Trophoblast cell (in vitro differentiated cells and primary cell): Measurements from ENCODE around the gene SCGB1A1.

Experiments
- DNase-seq, 2 donors: peaks; one replicate each; pipeline ENCODE4 v3.0.0-alpha.2; 2016
- H2AFZ ChIP-seq: 2 replicates; pipeline ENCODE4 v1.6.1; 2013; ENCODE audit warnings: low read length, moderate library complexity, mild to moderate bottlenecking; ENCODE audit not compliant: insufficient read depth, poor library complexity
- H2AK5ac ChIP-seq: 2 replicates; pipeline ENCODE4 v1.6.1; 2013; ENCODE audit warnings: mild to moderate bottlenecking, low read length
- H2BK120ac ChIP-seq: 2 replicates; pipeline ENCODE4 v1.6.1; 2013; ENCODE audit warnings: low read length, mild to moderate bottlenecking, moderate library complexity; ENCODE audit not compliant: insufficient read depth, poor library complexity
- H2BK12ac ChIP-seq: 2 replicates; pipeline ENCODE4 v1.6.1; 2013; ENCODE audit warnings: mild to moderate bottlenecking, low read length, moderate library complexity
- H2BK5ac ChIP-seq: 2 replicates; pipeline ENCODE4 v1.6.1; 2013; ENCODE audit warnings: low read length, low read depth, moderate library complexity, mild to moderate bottlenecking; ENCODE audit not compliant: poor library complexity
- H3K14ac ChIP-seq: 2 replicates; pipeline ENCODE4 v1.6.1; 2013; ENCODE audit warnings: mild to moderate bottlenecking, low read length
- H3K18ac ChIP-seq: 2 replicates; pipeline ENCODE4 v1.6.1; 2013; ENCODE audit warnings: mild to moderate bottlenecking, low read length
- H3K23ac ChIP-seq: 2 replicates; pipeline ENCODE4 v1.6.1; 2013; ENCODE audit warnings: low read length
- H3K27ac ChIP-seq: 2 replicates; pipeline ENCODE4 v1.5.1; 2013; ENCODE audit warnings: low read depth, mild to moderate bottlenecking, inconsistent platforms, low read length, moderate library complexity
- H3K27me3 ChIP-seq: 2 replicates; pipeline ENCODE4 v1.6.1; 2013; ENCODE audit warnings: inconsistent platforms, mild to moderate bottlenecking, low read length, moderate library complexity; ENCODE audit not compliant: insufficient read depth
- H3K36me3 ChIP-seq, 2 experiments: 1 replicate in 1 of 2; 2 replicates in 1 of 2; pipeline ENCODE4 v1.6.1; 2013; ENCODE audit warnings: low read length in 2 of 2, mild to moderate bottlenecking in 2 of 2, moderate library complexity in 1 of 2; ENCODE audit not compliant: insufficient read depth in 2 of 2, control insufficient read depth in 1 of 2
- H3K4ac ChIP-seq: 2 replicates; pipeline ENCODE4 v1.6.1; 2013; ENCODE audit warnings: low read depth, mild to moderate bottlenecking, low read length, moderate library complexity
- H3K4me1 ChIP-seq, 2 experiments: 1 replicate in 1 of 2; 2 replicates in 1 of 2; pipeline ENCODE4 v1.6.1; 2013; ENCODE audit warnings: low read length in 2 of 2, mild to moderate bottlenecking in 2 of 2, moderate library complexity in 1 of 2; ENCODE audit not compliant: insufficient read depth in 2 of 2, control insufficient read depth in 1 of 2
- H3K4me2 ChIP-seq: 2 replicates; pipeline ENCODE4 v1.6.1; 2013; ENCODE audit warnings: inconsistent platforms, mild to moderate bottlenecking, low read length, moderate library complexity
- H3K4me3 ChIP-seq: 2 replicates; pipeline ENCODE4 v1.5.1; 2013; ENCODE audit warnings: mild to moderate bottlenecking, low read depth, low read length, inconsistent platforms
- H3K79me1 ChIP-seq: one replicate; pipeline ENCODE4 v1.6.1; 2013; ENCODE audit warnings: low read length
- H3K79me2 ChIP-seq: 2 replicates; pipeline ENCODE4 v1.6.1; 2013; ENCODE audit warnings: low read length, mild to moderate bottlenecking; ENCODE audit not compliant: control insufficient read depth, insufficient read depth, poor library complexity
- H3K9ac ChIP-seq: 2 replicates; pipeline ENCODE4 v1.6.1; 2013; ENCODE audit warnings: mild to moderate bottlenecking, low read length
- H3K9me3 ChIP-seq: 2 replicates; pipeline ENCODE4 v1.6.1; 2013; ENCODE audit warnings: low read depth, mild to moderate bottlenecking, control low read depth, inconsistent platforms, low read length; ENCODE audit not compliant: insufficient read depth
- H4K12ac ChIP-seq: 2 replicates; pipeline ENCODE4 v1.6.1; 2013; ENCODE audit warnings: low read depth, mild to moderate bottlenecking, low read length, moderate library complexity
- H4K8ac ChIP-seq: 2 replicates; pipeline ENCODE4 v1.6.1; 2013; ENCODE audit warnings: low read depth, mild to moderate bottlenecking, low read length, moderate library complexity
- H4K91ac ChIP-seq: one replicate; pipeline ENCODE4 v1.6.1; 2013; ENCODE audit warnings: low read depth, mild to moderate bottlenecking, low read length, moderate library complexity
- WGBS: extraction: QIAGEN DNeasy Blood & Tissue Kit; methylation state at CpG from one replicate; pipeline ENCODE4 v1.1.7; 2013; ENCODE audit warnings: missing lambda C conversion rate; ENCODE audit not compliant: insufficient read length, insufficient coverage; ENCODE audit errors: extremely low coverage; 5-methylcytosine and 5-hydroxymethylcytosine counted together

The SCGB1A1 gene

GRCh38 chr11:62464655-62465054 lies 45.8 kb downstream of the SCGB1A1 start:
- no peaks in the 10 kb centered on the region for H3K36me3 ChIP-seq
- H2BK5ac ChIP-seq: peak overlapping the region; percentile 35
- H2BK120ac ChIP-seq: no peak overlapping the region
- no peak overlapping the region for H3K14ac ChIP-seq
- no peaks in the 10 kb centered on the region for H3K9me3 ChIP-seq
- no peak overlapping the region for H4K12ac ChIP-seq
- H3K18ac ChIP-seq: peak overlapping the region; percentile 46
- peaks cover 4 to 13% of the 10 kb centered on the region in 2 experiments for H3K4me1 ChIP-seq
- H4K91ac ChIP-seq: peak overlapping the region; percentile 28
- no peak overlapping the region for H3K9ac ChIP-seq
- H3K4me2 ChIP-seq: no peak overlapping the region
- H3K4me3 ChIP-seq: no peak overlapping the region
- peaks cover 12% of the 10 kb centered on the region for H3K79me1 ChIP-seq
- H3K4ac ChIP-seq: no peak overlapping the region
- no peak overlapping the region for H3K23ac ChIP-seq
- no peak for DNase-seq
- no CpG with 5 or more reads among the region's 7 CpGs for WGBS
- no peaks in the 10 kb centered on the region for H3K27me3 ChIP-seq
- H2AFZ ChIP-seq: no peak overlapping the region
- H3K27ac ChIP-seq: no peak overlapping the region
- no peaks in the 10 kb centered on the region for H3K79me2 ChIP-seq
- H2AK5ac ChIP-seq: peak overlapping the region; percentile 72
- H4K8ac ChIP-seq: no peak overlapping the region
- H2BK12ac ChIP-seq: peak overlapping the region; percentile 77

DNA sequence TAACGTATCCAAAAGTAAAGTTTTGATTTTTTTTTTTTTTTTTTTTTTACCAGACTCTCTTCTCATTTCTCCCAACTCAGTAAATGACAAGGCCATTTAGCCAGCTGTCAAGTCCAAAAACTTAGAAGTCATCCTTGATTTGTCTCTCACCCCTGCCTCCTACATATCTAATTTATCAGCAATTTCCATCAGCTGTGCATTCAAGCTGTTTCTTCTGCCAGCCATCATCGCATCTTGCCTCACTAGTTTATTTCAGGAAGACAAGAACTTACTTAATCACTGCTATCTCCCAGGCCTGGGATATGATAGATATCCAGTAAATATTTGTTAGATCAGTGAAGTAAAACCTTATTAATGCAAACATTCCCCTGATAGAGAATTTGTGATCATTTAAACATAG lies 47.6 kb downstream of the SCGB1A1 start:
- H2BK120ac ChIP-seq: no peak overlapping the region

GRCh38 chr11:62468577-62468976 lies 49.7 kb downstream of the SCGB1A1 start:
- no CpG with 5 or more reads among the region's 2 CpGs for whole genome bisulfite sequencing
- no peak for DNase-seq

More for the DNA sequence above, 47.6 kb downstream of the SCGB1A1 start:
- Histone ChIP-seq H3K14ac (no peak overlapping the region), H3K23ac (no peak overlapping the region), H3K18ac (no peak overlapping the region), H3K4me1 (peaks cover 9 to 13% of the 10 kb centered on the region in 2 experiments), H3K36me3 (no peaks in the 10 kb centered on the region), H4K91ac (no peak overlapping the region), H2BK5ac (no peak overlapping the region), H3K4me3 (no peak overlapping the region), H3K79me2 (no peaks in the 10 kb centered on the region), H3K9me3 (no peaks in the 10 kb centered on the region), H3K27ac (no peak overlapping the region), H3K9ac (no peak overlapping the region), H2AK5ac (no peak overlapping the region), H3K79me1 (peaks cover 15% of the 10 kb centered on the region), H3K4me2 (no peak overlapping the region), H4K8ac (no peak overlapping the region), H3K4ac (no peak overlapping the region), H3K27me3 (no peaks in the 10 kb centered on the region), H2AFZ (no peak overlapping the region), H4K12ac (no peak overlapping the region), H2BK12ac (no peak overlapping the region)
- no CpG with 5 or more reads among the region's 2 CpGs for WGBS
- peak in 1 of 2 donors; percentile 74 for DNase-seq

DNA sequence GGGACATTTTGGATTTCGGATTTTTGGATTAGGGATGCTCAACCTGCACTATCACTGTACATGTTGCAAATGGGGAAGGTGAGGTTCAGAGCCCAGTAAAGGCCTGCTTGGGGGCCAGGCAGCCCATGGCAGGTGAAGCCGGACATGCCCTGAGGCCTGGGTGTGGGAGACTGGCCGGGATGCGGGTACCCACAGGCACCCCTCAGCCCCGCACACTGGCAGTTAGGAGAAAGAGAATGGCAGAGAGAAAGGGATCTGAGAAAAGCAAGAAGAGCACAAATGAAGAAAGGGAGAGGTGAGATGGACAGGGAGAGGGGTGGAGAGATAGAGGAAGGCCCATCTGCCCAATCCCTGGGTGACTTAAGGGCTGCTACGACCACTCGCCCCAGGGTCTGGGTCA lies 52.8 kb downstream of the SCGB1A1 start:
- H3K4me3 ChIP-seq: no peak overlapping the region
- H3K4ac ChIP-seq: peak overlapping the region; percentile 49
- H2AK5ac ChIP-seq: peak overlapping the region; percentile 95
- peak overlapping the region; percentile 91 for H2BK5ac ChIP-seq
- H3K9me3 ChIP-seq: no peaks in the 10 kb centered on the region
- H3K9ac ChIP-seq: no peak overlapping the region
- H2AFZ ChIP-seq: peak overlapping the region; percentile 4
- H3K27me3 ChIP-seq: no peaks in the 10 kb centered on the region
- H3K27ac ChIP-seq: peak overlapping the region; percentile 97
- peak overlapping the region; percentile 89 for H2BK120ac ChIP-seq
- H4K8ac ChIP-seq: peak overlapping the region; percentile 64
- H3K4me1 ChIP-seq: peaks cover 17 to 18% of the 10 kb centered on the region in 2 experiments
- peak overlapping the region; percentile 92 for H2BK12ac ChIP-seq
- H3K18ac ChIP-seq: peak overlapping the region; percentile 34
- peak overlapping the region; percentile 97 for H4K91ac ChIP-seq
- DNase-seq: peak; percentile 65 to 80
- peaks cover 7% of the 10 kb centered on the region for H3K79me2 ChIP-seq
- peak overlapping the region; percentile 63 for H3K14ac ChIP-seq
- no CpG with 5 or more reads among the region's 7 CpGs for WGBS
- H3K79me1 ChIP-seq: peaks cover 33% of the 10 kb centered on the region
- H3K36me3 ChIP-seq: no peaks in the 10 kb centered on the region
- H4K12ac ChIP-seq: peak overlapping the region; percentile 39
- H3K23ac ChIP-seq: no peak overlapping the region
- H3K4me2 ChIP-seq: no peak overlapping the region

More at GRCh38 chr11:62468577-62468976, 49.7 kb downstream of the SCGB1A1 start:
- H2AFZ ChIP-seq: no peak overlapping the region
- peaks cover 25% of the 10 kb centered on the region for H3K79me1 ChIP-seq
- H2BK5ac ChIP-seq: peak overlapping the region; percentile 50
- H3K4me3 ChIP-seq: no peak overlapping the region
- H3K4ac ChIP-seq: no peak overlapping the region
- no peaks in the 10 kb centered on the region for H3K36me3 ChIP-seq
- no peak overlapping the region for H3K27ac ChIP-seq
- no peak overlapping the region for H4K8ac ChIP-seq
- H4K12ac ChIP-seq: no peak overlapping the region
- H3K79me2 ChIP-seq: peaks cover 7% of the 10 kb centered on the region
- H2AK5ac ChIP-seq: peak overlapping the region; percentile 96
- H3K4me2 ChIP-seq: no peak overlapping the region
- peak overlapping the region; percentile 2 for H3K14ac ChIP-seq
- no peak overlapping the region for H3K18ac ChIP-seq
- H3K23ac ChIP-seq: no peak overlapping the region
- H2BK12ac ChIP-seq: peak overlapping the region; percentile 73
- peak overlapping the region; percentile 79 for H2BK120ac ChIP-seq
- peak overlapping the region; percentile 72 for H4K91ac ChIP-seq
- H3K4me1 ChIP-seq: peaks cover 17 to 18% of the 10 kb centered on the region in 2 experiments
- H3K27me3 ChIP-seq: no peaks in the 10 kb centered on the region
- H3K9me3 ChIP-seq: no peaks in the 10 kb centered on the region
- H3K9ac ChIP-seq: no peak overlapping the region
